Right renal pelvis (tissue), 4 donors: ENCODE measurements around the gene DBNDD2. TPM values are rescaled to one million over a fixed set of nuclear protein-coding genes. Genes with fewer than 3 reads are reported as not detected.

Experiments used
- DNase-seq, 4 donors: peaks; one replicate each; pipeline ENCODE4 v3.0.0-alpha.2; 2013; ENCODE audit warnings: low read depth in 4 of 4, low spot score in 3 of 4, missing footprints in 1 of 4
- polyA plus RNA-seq, 4 donors: library from polyadenylated mRNA; unstranded; fragments of 120-200 nt; gene quantifications; one replicate each; pipeline ENCODE4 v1.2.1, GENCODE V29; 2013; ENCODE audit not compliant: insufficient read length in 4 of 4

Gene DBNDD2
- polyA plus RNA-seq, 4 donors: 24.7 to 29.7 (median 26.3) TPM

DNA sequence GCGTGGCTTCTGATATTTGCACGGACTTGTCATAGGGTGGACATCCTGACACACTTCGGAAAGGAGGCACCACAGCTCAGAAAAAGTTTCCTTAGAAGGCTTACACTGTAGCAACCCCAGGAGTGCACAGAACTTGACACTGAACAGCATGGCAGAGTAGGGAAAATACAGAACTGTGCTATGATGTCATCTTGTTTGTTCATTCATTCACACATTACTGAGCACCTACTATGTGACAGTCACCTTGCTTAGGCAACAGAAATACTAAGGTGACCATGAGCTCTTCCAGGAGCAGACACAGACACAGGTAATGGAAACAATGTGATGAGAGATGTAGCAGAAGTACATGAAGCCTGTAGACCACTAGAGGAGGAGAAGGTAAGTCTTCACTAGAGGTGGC lies 5.4 kb downstream of the DBNDD2 start:
- DNase-seq: no peak

DNA sequence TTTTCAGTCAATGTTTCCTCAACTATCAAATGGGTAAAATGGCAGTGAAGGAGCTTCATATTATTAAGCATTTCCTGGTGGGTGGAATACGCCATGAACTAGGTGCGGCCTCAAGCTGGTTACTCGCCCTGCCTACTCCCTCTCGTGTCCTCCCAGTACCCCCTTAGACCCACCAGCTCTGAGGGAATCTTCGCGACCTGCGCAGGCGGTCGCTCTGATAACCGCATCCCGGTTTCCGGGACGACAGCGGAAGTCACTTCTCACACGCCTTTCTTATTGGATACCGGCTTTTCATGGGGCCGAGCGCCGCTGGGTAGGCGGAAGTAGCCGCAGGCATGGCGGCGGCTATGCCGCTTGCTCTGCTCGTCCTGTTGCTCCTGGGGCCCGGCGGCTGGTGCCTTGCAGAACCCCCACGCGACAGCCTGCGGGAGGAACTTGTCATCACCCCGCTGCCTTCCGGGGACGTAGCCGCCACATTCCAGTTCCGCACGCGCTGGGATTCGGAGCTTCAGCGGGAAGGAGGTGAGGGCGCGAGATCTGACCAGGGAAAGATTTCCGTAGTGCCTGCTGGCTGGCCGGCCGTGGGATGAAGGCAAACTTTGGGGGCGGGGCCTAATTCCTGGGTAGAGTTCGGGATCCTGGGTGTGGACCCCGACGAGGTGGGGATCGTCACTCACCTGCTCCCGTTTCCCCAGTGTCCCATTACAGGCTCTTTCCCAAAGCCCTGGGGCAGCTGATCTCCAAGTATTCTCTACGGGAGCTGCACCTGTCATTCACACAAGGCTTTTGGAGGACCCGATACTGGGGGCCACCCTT lies 7.9 kb downstream of the DBNDD2 start, which contains the start of gene PIGT:
Gene PIGT (plus strand): TSS at position 320 of the 816 bp plus-strand sequence. CDS start 16 bp downstream, at position 336.
- peak; percentile 62 to 70 (median 65) for DNase-seq

DNA sequence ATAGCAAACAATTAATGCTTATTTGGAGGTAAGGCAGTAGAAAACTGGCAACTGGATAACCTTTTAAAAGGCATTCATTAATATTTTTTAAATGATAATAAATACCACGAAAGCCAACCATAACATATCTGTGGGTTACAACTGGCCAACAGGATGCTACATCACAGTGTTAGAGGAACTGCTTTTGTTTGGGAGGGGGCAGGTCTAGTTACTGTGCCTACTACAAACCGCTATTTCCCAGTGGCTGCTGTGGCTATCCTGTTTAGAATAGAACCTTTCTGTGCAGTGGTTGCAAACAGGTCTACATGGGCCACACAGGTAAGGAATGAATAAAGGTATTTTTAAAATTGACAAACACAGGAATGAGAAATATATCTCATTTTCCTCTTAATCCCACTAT lies 8.8 kb downstream of the DBNDD2 start:
- DNase-seq: no peak

DNA sequence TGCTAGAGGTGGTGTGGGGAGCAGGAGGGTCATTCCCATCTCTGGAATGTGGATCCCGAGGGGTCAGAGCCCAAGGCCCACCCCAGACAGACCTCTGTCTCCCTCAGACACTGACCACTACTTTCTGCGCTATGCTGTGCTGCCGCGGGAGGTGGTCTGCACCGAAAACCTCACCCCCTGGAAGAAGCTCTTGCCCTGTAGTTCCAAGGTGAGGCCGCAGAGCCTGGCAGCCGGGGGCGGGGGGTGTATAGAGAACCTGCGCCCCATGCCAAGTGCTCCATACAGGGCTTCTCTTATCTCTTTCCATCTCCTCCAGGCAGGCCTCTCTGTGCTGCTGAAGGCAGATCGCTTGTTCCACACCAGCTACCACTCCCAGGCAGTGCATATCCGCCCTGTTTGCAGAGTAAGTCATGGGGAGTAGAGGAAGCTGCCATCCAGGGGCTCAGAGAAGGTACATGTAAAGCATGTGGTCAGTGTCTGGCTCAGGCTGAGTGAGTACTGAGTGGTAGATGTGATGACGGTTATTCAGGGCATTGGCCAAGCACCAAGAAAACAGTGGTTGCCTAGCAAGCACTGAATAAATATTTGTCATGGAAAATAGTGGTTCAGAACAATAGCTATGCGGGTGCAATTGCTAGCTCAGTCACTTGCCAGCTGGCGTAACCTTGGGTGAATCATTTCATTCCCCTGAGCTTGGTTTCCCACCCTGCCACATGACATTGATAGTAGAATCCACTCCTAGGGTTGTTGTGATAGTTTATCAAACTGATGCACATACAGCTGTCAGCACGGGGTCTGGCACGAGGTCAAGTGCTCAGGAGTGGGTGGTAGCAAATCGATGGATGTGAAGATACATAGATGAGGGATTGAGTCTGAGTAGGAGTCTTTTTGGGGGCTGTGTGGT lies 11.4 kb downstream of the DBNDD2 start:
- DNase-seq: no peak

DNA sequence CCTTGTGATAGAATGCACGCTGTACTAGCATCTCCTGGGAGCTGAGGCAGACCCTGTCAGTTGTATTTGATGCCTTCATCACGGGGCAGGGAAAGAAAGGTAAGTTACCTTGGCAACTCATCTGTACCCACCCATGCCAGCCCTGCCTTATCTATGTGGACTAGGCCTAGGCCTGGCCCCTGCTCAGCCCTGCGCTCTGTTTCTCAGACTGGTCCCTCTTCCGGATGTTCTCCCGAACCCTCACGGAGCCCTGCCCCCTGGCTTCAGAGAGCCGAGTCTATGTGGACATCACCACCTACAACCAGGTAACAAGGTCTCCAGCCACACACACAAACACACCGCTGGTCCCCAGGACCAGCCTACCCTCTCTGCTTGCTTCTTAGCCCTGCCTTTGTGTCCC lies 12.0 kb downstream of the DBNDD2 start:
- no peak for DNase-seq

DNA sequence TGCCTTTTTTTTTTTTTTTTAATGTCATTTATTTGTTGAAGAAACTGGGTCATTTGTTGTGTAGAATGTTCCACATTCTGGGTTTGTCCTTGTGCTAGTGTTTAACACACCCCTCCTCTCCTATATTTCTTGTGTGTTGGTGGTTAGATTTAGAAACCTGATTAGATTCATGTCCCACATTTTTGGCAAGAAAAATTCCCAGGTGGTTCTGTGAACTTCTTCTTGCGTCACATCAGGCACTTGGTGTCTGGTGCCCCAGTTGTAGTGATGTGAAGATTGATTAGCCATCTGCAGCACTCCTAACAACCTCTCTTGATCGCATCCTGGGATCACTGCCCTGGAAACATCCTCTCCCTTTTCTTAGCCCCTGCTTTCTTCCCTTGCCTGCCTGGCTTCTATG lies 15.6 kb downstream of the DBNDD2 start:
- no peak for DNase-seq

DNA sequence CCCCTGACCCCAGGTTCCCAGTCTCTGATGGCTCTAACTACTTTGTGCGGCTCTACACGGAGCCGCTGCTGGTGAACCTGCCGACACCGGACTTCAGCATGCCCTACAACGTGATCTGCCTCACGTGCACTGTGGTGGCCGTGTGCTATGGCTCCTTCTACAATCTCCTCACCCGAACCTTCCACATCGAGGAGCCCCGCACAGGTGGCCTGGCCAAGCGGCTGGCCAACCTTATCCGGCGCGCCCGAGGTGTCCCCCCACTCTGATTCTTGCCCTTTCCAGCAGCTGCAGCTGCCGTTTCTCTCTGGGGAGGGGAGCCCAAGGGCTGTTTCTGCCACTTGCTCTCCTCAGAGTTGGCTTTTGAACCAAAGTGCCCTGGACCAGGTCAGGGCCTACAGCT lies 17.5 kb downstream of the DBNDD2 start:
- DNase-seq: no peak

DNA sequence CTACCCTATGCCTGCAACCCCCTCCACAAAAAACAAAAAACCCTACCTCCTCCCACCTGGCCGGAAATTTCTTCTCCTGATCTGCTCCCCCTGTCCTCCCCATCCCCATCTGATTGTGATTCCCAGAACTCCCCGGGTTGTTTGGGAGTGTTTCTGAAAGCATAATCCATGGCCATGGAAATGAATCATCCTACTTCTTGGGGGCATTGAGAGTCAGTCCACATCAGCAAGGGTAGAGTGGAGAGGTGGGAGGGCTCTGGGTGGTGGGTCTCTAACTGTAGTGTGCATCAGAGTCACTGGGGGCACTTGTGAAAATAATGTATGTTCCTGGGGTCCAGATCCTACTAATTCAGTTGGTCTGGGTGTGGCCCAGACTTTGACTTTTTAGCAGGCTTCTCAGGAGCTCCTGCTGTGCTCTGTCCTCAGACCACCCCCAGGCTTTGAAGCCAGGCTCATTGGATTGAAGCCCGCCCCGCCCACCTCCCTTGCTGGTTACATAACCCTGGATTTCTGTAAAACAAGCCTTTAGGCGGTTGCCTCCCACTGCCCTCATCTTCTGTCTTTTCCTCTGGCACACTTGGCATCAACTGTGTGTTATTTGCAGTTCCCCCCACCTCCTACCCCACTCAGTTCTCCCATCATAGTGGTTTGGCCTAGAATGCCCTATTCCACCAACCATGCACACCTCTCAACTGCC lies 18.4 kb downstream of the DBNDD2 start:
- DNase-seq: no peak

DNA sequence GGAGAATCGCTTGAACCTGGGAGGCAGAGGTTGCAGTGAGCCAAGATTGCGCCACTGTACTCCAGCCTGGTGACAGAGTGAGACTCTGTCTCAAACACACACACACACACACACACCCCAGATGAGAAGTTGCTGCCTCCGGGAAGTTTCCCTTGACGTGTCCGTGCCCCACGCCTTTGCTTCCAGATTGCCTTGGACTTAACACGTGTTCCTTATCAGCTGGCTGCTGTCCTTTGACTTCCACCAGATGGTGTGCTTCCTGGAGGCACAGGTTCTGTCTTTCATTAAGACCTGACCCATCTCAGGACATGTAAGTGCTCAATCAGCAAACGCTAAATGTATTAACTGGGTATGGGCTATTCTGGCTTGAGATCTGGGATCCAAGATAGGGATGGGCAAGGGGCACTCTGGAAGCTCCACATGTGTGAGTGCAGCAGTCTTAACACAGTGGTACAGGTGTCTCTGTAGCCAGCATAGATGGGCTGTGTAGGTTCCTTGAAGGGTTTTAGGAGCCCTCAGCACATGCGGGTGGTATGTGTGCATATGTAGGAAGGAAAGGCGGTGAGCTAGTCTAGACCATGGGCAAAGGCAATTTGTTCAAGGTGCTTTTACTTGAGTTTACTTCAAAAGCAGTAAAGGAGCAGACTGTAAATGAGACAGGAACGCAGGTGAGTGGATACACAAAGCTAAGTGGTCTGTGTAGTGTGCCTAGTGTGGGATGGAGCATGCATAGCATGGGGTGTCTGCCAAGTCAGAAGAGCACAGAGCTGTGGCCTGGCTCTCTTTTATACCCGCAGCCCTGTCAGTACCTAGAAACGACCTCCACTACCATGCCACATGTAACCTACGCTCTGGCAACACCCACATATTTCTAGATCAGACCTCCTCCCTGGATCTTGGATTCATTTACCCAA lies 19.4 kb downstream of the DBNDD2 start:
- no peak for DNase-seq

DNA sequence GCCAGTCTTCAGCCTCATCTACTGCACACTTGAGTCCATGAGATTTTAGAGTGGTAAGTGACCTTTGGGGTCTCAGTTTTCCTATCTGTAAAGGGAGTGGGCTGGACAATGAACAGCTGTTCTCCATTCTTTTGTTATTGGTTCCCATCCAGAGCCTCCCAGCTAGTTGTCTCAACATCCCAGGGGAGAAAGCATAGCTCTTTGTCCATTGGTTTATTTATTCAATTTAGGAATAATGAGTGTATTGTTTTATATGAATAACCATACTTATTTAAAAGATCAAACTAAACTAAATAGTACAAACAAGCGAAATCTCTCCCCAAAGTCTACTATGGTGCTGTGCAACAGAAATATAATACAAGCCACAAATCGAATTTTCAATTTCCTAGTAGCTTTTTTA lies 21.5 kb downstream of the DBNDD2 start:
- DNase-seq: no peak

DNA sequence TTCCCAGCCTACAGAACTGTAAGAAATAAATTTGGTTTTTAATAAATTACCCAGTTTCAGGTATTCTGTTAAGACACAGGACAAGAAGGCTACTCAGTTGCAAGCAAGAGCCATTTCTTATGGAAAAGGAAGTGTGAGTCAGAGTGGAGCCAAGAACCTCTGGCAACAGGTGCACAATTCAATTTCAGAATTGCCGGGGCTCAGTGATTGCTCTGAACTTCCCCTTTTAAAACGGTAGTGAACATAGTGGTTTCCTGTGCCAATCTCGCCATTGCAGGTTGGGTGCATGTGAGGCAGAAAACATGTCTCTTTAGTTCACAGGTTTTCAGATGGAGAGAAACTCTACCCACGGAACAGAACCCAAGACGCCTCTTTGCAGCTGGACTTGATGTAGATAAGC lies 24.2 kb downstream of the DBNDD2 start:
- no peak for DNase-seq

DNA sequence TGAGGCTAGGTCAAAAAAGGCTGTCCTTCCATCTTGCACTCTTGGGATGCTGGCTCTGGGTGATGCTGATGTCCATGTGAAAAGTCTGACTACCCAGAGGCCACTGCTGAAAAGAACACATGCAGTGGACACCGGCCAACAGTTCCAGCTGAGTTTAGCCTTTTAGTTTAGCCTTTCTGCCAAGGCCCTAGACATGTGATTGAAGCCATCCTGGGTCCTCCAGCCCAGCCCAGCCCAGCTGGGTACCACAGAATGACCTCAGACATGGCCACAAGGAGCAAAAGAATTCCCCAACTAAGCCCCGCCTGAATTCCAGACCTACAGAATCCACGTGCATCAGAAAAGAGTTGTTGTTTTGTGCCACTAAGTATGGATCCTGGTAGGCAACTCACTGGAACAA lies 25.2 kb downstream of the DBNDD2 start:
- DNase-seq: no peak

DNA sequence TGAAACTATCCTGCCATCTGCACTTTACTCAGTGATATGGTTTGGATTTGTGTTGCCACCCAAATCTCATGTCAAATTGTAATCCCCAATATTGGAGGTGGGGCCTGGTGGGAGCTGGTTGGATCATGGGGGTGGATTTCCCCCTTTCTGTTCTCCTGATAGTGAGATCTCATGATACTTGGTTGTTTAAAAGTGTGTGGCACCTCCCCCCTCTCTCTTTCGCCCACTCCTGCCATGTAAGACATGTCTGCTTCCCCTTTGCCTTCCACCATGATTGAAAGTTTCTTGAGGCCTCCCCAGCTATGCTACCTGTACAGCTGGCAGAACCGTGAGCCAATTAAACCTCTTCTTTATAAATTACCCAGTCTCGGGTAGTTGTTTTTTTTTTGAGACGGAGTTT lies 25.9 kb downstream of the DBNDD2 start:
- no peak for DNase-seq

DNA sequence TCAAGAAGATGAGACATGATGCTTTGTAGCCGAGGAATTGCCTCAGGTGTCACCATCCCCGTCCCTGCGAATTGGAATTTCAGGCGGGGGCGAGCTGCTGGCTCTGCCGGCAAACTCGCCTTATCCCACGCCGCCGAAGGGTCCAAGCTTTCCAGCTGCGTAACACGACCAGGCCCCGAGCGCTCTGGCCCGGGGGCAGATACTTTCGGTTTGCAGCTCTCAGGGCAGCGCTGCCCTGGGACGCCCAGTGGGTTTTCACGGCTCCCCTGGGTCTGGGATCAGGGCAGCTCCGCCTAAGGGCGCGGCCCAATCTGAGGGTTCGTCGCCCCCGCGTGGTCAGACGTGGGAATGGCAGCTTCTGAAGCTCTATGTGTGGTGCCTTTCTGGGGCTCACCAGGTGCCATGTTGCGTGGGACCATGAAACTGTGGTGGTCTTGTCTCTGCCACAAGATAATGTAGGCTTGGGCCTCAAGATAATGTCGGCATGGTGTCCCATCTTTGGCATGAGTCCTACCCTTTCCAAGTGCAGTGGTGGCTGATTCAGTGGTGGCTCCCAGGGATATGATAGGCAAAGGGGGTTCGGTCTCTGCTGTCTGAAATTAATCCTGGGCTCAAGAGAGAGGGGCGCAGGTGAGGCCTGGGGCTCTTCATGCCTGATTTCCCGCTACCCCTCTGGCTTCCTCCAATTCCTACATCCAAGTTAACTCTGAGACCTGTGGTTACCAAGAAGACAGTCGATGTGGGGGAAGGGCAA lies 28.8 kb downstream of the DBNDD2 start:
- peak; percentile 60 to 79 (median 68) for DNase-seq

DNA sequence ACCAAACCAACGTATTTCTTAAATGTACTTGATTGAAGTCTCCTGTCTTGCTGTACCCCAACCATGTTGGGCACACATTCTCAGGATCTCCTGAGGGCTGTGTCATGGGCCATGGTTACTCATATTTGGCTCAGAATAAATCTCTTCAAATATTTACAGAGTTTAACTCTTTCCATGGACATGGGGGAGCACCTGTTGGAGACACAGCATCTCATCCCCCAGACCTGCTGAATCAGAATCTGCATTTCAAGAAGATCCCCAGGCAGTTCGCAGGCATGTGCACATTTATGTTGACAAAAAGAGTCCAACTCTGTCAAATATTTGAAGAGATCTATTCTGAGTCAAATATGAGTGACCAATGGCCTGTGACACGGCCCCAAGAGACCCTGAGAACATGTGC lies 32.3 kb downstream of the DBNDD2 start:
- no peak for DNase-seq

DNA sequence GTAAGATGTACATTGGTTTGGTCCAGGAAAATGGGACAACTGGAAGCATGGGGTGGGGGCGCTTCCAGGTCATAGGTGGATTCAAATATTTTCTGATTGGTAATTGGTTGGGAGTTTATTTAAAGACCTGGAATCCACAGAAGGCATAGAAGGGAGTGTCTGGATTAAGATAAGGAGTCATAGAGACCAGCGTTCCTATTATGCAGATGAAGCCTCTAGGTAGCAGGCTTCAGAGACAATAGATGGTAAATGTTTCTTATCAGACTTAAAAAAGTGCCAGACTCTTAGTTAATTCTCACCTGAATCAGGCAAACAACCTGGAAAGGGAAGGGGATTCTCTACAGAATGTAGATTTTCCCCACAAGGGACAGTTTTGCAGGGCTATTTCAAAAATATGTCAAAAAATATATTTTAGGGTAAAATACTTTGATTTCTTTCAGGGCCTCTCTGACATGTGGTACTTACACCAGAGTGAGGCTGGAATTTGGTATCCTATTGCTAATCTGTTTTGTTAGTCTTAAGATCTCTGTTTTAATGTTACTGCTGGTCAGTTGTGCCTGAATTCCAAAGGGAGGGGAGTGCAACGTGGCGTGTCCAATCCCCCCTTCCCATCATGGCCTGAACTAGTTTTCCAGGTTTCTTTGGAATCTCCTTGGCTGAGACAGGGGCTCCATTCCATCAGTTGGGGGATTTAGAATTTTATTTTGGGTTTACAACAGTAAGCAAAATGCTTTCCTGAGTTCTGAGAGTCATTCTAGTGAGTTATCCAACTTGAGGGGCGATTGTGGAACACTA lies 33.0 kb downstream of the DBNDD2 start:
- DNase-seq: peak in 1 of 4 donors; percentile 19

DNA sequence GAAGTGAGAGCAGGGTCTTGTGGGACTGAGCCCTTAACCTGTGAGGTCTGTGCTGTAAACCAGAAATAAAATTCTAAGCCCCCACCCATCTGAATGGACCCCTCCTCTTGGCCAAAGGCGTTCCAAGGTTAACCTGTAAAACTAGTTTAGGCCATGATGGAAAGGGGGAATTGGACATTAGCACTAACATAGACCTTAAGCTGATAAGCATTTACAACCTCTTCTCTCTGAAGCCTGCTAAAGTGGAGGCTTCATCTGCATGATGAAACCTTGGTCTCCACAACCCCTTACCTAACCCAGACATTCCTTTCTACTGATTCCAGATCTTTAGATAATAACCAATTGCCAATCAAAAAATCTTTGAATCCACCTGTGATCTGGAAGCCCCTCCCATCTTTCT lies 33.7 kb downstream of the DBNDD2 start:
- DNase-seq: no peak

DNA sequence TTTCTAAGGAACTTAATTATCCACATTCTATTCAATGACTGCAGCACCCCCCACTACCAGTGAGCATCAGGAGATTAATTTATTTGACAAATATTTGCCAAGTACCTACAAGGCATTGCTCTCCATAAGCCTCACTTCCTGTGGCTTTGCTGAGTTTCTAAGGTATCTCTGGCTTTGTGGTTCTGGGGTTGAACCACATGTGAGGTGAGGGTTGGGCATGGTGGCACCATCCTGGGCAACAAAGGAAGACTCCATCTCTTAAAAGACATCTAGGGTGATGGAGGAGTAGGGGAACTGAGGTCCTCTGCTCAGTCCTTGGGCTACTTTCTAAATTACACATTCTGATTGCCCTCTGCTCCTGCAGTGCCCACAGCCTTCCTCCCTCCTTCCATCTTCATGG lies 36.0 kb downstream of the DBNDD2 start:
- DNase-seq: no peak
